ENCODE results near the gene ITGA6.

ITGA6 gene

DNA sequence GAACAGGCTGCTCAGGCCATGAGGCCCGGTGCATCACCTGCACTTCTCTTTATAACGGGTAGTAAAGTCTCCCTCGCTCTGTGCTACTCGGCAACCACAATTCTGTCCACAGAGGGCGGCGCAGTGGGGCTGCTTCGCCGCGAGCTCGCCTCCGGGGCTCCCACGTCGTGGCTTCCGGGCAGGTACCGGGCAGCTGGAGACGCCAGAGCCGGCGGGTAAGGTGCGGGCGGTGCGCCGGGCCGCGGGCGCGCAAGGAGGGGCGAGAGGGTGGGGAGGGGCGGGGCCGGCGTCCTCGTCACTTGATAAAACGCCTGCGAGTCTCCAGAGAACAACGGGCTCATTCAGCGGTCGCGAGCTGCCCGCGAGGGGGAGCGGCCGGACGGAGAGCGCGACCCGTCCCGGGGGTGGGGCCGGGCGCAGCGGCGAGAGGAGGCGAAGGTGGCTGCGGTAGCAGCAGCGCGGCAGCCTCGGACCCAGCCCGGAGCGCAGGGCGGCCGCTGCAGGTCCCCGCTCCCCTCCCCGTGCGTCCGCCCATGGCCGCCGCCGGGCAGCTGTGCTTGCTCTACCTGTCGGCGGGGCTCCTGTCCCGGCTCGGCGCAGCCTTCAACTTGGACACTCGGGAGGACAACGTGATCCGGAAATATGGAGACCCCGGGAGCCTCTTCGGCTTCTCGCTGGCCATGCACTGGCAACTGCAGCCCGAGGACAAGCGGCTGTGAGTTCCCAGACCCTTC, at the start of gene ITGA6:
TSS of gene ITGA6 (plus strand) at position 331 of the 734 bp plus-strand sequence.
- DNase-seq (ENCODE audit: low spot score) = peak; percentile 91

DNA sequence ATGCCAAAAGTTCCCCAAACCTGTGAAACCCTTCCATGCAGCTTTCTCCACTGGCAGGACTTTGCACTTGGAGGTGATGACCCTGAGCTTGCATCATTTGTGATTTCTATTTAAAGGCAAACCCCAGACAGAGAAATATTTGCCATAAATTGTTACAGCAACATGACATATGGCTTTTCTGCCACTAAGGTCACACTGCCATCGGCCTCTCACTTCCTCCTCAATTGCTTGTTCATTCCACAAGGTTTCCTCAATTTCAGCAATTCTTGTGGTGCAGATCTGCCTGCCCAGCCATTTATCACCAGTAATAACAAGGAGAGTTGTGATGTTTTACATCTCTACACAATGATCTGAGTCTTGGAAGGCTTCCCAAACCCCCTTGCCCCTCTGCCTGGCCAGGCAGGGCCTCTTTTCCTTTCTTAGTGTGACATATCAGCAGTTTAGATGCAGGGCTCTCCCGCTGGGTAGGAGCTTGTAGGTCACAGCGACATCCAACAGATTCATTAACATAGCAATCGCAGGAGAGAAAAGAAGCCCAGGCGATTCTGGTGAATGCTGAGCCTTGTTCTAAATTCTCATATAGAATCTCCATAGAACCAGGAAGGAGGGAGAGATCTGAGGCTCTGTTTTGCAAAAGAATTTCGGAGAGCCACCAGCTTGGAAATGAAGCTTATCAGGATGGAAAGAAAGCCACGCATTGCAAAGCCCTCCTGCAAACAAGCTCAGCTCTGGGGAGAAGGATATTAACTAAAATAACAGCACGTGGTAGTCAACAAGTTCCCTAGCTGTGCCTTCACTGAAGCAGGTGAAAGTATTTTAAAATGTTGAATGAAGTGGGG, 46.7 kb upstream of the ITGA6 start:
- no peak for DNase-seq (ENCODE audit: low spot score)

DNA sequence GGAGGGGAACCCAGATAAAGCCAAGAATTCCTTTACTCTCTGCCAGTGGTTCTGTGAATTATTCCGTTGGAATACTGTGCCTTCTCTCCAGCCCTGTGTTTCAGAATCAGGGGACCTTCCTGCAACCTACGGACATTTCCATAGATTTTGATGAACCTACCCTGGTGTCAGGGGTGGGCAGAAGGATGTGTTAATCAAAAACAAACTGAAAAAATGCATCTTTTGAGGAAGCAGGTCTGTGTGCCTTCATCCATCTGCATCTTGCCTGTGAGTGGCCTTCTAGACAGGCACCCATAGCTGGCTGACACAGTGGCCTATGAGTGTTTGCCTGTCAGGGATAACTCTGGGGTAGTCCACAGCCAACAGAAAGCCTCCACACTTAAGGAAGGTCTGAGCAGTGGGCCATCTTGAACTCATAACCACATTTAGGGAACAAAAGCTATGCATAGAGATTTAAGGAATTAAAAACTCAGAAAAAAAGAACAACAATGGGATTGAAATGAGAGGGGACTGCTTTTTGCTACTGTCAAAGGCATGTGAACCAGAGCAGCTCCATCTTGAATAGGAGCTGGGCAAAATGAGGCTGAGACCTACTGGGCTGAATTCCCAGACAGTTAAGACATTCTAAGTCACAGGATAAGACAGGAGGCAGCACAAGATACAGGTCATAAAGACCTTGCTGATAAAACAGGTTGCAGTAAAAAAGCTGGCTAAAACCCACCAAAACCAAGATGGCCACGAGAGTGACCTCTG, 45.9 kb upstream of the ITGA6 start:
- DNase-seq (ENCODE audit: low spot score) = no peak

GRCh38 chr2:172387361-172387760, 40.0 kb upstream of the ITGA6 start:
- DNase-seq (ENCODE audit: low spot score) = no peak

DNA sequence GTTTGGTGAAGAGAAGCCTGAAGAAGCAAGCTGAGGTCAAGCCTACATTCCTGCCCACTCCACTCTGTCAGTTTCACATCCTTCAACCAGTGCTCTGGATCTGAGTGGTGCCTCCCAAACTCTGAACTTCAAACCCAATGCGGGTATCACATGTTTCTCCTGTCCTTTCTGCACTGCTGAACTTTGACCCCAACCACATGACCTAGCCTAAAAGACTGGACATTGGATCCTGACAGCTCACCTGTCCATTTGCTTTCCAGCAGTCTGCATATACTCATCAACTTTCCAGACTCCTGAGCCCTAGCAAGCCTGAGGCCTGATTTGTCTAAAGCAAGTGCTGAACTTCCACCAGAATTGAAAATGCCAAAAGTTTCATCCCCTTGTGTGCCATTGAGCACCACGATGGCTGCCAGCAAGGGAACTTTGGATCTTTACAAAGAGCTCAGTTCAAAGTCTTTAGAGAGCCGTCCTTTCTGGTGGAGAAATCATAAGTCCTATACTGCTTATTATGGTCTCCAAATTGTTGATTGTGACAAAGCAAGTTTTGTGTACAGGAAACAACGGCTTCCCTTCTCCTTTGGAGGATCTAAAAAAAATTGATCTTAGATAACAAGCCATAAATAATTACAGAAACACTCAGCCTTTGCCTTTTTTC, 37.6 kb upstream of the ITGA6 start:
- no peak for DNase-seq (ENCODE audit: low spot score)

- no peak for DNase-seq (ENCODE audit: low spot score)
Observed at GRCh38 chr2:172394002-172394401, 33.4 kb upstream of the ITGA6 start.

- DNase-seq (ENCODE audit: low spot score) = no peak
Observed at GRCh38 chr2:172395503-172395902, 31.9 kb upstream of the ITGA6 start.

- no peak for DNase-seq (ENCODE audit: low spot score)
Observed at GRCh38 chr2:172397148-172397834, 30.1 kb upstream of the ITGA6 start.

GRCh38 chr2:172398440-172398839, 28.9 kb upstream of the ITGA6 start:
- no peak for DNase-seq (ENCODE audit: low spot score)

- DNase-seq (ENCODE audit: low spot score) = no peak
Observed at GRCh38 chr2:172399765-172400164, 27.6 kb upstream of the ITGA6 start.

- DNase-seq (ENCODE audit: low spot score) = no peak
Observed at GRCh38 chr2:172402198-172402597, 25.2 kb upstream of the ITGA6 start.

DNA sequence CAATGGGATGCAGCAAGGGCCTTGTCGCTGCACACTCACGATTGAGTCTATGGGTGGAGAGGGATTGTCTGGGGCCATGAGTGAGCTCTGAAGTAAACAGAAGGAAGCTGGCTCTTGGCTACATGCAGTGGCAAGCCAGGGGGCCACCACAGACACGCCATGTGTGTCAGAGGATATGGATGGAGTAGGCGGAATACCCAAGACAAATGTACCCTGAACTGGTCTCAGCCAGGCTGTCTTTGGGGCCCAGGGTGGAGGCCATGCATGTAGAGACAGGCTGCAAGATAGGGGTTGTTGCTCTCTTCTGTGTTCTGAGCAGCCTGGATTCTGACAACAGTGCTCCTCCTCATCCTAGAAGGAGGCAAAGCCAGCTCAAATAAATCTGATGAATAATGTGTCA, 24.0 kb upstream of the ITGA6 start:
- DNase-seq (ENCODE audit: low spot score) = no peak

DNA sequence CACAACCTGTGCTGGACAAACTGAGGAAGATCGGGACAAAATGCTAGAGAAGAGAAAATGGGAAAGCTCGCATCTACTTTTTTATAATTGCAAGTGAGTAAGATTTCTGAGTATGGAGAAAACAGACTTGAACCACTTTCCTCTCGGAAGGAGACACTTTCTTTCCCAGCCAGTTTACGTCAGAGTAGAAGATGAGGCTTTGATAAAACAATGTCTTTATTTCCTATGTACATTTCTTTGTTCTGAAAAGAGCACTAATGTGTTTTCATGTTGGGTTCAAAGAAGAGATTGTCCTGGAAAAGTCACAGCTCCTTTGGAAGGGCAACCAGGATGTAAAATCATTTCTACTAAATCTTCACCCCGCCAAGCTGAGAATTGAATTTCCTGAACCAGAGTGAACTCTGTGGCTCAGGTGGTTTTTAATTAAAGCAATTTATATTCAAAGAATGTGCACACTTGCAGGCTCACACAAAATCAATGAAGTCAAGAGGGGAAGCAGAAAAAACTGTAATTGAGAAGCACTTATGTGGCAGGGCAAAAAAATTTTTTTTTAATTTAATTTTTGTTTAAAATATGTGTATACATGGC, 23.4 kb upstream of the ITGA6 start:
- no peak for DNase-seq (ENCODE audit: low spot score)

DNA sequence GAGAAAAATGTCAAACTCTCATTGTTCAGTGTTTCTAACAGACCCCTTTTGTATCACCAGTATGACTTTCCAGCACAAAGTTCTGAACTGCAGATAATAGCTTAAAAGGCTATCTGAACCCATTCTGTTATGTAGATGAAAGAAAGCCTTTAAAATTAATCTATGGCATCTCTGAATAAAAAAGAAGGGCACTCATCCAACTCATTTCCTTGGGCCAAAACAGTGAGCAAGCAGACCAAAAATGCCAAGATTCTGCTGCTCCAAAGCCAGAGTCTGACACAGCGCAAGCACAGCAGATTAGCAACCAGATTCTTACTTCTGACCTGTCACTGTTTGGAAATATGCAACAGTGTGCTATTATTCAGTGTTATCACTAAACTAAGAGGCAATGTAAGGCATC, 22.6 kb upstream of the ITGA6 start:
- DNase-seq (ENCODE audit: low spot score) = peak; percentile 52

DNA sequence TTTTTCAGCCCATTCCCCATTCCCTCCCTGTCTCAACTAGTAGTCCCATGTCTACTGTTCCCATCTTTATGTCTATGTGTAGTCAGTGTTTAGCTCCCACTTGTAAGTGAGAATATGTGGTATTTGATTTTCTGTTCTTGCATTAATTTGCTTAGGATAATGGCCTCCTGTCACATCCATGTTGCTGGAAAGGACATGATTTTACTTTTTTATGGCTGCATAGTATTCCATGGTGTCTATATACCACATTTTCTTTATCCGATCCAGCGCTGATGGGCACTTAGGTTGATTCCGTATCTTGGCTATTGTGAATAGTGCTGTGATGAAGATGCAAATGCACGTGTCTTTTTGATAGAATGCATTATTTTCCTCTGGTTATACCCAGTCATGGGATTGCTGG, 21.7 kb upstream of the ITGA6 start:
- no peak for DNase-seq (ENCODE audit: low spot score)

- DNase-seq (ENCODE audit: low spot score) = no peak
Observed at GRCh38 chr2:172408143-172408766, 19.1 kb upstream of the ITGA6 start.

GRCh38 chr2:172409042-172409441, 18.3 kb upstream of the ITGA6 start:
- DNase-seq (ENCODE audit: low spot score) = no peak

DNA sequence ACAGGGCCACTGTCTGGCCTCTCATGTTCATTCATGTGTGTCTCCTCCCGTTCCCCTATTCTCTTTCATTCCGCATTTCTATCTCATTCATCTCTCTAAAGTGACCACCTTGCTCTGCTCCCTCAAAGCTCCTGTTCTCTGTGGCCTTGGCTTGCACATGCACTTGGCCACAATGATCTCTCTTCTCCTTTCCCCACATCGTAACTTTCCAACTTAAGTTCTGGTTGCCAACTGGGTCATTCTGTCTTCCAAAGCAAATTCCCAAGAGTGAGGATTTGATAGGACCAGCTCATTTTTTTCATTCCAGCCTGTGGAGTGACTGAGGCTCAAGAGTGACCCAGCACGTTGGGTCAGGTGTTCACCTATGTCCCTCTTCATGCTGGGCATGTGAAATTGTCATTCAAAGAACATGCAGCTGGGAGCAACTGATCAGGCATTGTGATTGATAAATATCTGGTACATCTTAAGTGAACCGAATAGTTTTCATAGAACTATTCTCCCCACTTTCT, 14.3 kb upstream of the ITGA6 start:
- DNase-seq (ENCODE audit: low spot score) = no peak

GRCh38 chr2:172415157-172415864, 12.1 kb upstream of the ITGA6 start:
- DNase-seq (ENCODE audit: low spot score) = no peak

GRCh38 chr2:172415865-172416183, 11.6 kb upstream of the ITGA6 start:
- no peak for DNase-seq (ENCODE audit: low spot score)
